DMS79 treated with DMSO at 0.1 percent for 48 hours (cell line): ENCODE results near the gene TNNI3.
A peak's percentile ranks its signal among the peaks of the same experiment; 100 is the strongest.
"Not testable (repeated sequence)": the region's sequence is repeated elsewhere in the genome, so short reads cannot be mapped to it uniquely, and the experiment has no call there.

Source experiments
- DNase-seq: peaks from one replicate; lab custom pipeline; 2025; lab: John Stamatoyannopoulos, UW

TNNI3 gene

GRCh38 chr19:55173186-55173713 is 15.7 kb upstream of the TNNI3 start:
- DNase-seq: no peak

- no peak for DNase-seq
Measured at GRCh38 chr19:55172741-55173140, 15.2 kb upstream of the TNNI3 start.

DNA sequence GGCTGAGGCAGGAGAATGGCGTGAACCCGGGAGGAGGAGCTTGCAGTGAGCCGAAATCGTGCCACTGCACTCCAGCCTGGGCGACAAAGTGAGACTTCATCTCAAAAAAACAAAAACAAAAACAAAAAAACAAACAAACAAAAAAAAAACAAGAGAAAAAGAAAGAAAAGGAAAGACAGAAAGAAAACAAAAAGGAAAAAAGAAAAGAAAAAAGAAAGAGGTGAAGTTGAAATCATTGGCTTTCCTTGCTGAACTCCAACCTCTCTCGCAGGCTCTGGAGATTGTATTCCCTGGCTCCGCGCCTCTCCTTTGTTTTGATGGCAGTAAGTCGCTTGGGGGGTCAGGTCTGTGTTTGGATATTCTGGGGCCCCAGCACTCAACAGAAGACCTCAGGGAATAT is 14.8 kb upstream of the TNNI3 start:
- DNase-seq: not testable (repeated sequence)

DNA sequence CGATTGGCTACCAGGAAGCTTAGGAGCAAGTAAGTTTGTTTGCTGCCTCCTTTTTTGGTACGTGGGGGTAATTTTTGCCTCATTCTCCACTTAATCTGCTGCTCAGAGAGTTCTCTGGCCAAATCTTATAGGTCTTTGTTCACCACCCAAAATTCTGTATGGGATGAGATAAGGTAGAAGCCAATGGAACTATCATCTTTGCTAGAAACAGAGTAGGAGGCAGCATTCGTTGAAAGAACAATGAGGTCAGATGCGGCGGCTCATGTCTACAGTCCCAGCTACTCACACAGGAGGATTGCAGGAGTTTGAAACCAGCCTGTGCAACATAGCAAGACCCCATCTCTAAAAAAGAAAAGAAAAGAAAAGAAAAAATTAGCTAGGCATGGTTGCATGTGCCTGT is 13.9 kb upstream of the TNNI3 start:
- DNase-seq: no peak

- no peak for DNase-seq
Measured at GRCh38 chr19:55169136-55169535, 11.6 kb upstream of the TNNI3 start.

DNA sequence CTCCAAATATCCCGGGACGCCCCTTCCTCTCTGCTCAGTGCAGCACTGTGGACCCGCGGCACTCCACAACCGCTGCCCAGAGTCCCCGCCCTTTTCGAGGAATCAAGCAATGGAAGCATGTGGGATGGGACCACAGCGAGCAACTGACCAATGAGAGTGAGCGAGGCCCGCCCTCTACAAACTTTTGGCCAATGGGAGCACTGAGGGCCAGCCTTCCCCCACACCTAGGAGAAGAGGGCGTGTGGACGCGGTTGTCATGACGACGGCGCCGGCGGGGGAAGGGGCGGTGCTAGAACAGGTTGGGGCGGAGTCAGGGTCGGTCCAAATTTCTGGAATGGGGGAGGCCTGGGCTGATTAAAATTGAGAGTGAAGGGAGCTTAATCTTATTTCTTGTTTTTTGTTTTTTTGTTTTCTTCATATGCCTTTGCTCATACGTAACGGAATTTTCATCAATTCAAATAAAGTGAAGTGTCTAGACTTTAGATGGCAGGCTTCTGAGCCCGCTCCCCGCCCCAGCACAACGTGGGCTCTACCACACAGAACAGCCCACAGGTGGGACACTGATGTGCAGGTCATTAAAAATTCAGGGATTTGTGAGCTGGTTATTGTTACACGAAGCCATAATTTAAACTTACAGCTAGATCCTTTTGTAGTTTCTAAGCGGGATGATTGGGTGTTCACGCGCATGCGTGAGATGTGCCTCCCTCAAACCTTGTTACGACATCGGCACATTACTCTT is 9.2 kb upstream of the TNNI3 start, which contains the start of gene DNAAF3:
Gene DNAAF3, minus strand, starts transcription at position 84 of the 739 bp plus-strand sequence. CDS start 200 bp downstream, outside the sequence.
- peak; percentile 97 for DNase-seq

DNA sequence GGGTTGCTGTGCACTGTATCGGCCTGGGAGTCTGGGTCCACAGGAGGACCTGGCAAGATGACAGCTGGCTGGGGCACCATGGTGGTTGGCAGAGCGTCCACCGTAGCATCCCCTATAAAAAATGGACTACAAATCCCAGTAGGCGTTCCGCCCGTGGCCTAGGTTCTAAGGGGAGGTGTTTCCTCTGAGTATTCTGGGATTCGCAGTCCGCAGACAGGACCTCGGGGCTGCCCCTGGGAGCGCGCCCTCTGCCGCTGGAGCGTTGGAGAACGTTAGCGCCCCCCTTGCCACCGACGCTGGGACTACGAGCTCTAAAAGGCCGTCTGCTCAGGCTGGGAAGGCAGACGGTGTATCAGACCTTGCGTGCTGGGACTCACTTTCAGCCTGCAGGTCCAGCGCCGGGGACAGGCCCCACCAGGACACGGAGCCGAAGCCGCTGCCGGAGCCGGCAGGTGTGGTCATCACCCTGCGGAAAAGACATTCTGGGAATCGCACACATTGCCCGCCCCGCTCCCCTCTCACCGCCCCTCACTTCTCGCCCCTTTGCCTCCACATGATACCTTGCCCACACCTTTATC is 8.5 kb upstream of the TNNI3 start:
- DNase-seq: peak; percentile 59

- no peak for DNase-seq
Measured at GRCh38 chr19:55161571-55162322, 4.2 kb upstream of the TNNI3 start.

GRCh38 chr19:55160986-55161365 is 3.4 kb upstream of the TNNI3 start:
- no peak for DNase-seq

- peak; percentile 91 for DNase-seq
Measured at GRCh38 chr19:55160128-55160985, 2.8 kb upstream of the TNNI3 start.

GRCh38 chr19:55158848-55159749 is 1.6 kb upstream of the TNNI3 start:
- no peak for DNase-seq

DNA sequence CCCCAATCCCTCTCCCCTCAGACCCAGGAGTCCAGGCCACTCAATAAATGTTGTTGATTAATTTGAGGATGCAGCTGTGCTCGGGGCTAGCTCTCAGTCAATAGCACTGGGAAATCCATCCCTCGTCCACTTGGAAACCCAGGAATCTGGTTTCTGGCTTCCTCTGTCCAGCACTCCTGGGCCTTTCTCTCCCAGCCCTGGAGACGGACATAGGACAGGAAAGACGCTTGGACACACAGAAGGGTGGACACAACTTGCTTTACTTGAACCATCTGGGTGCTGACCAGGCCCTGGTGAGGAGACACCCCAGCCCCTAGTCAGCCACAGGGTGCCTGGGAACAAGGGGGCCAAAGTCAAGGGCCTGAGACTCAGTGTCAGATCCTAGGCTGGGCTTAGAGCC is 891 bp upstream of the TNNI3 start:
- DNase-seq: no peak

DNA sequence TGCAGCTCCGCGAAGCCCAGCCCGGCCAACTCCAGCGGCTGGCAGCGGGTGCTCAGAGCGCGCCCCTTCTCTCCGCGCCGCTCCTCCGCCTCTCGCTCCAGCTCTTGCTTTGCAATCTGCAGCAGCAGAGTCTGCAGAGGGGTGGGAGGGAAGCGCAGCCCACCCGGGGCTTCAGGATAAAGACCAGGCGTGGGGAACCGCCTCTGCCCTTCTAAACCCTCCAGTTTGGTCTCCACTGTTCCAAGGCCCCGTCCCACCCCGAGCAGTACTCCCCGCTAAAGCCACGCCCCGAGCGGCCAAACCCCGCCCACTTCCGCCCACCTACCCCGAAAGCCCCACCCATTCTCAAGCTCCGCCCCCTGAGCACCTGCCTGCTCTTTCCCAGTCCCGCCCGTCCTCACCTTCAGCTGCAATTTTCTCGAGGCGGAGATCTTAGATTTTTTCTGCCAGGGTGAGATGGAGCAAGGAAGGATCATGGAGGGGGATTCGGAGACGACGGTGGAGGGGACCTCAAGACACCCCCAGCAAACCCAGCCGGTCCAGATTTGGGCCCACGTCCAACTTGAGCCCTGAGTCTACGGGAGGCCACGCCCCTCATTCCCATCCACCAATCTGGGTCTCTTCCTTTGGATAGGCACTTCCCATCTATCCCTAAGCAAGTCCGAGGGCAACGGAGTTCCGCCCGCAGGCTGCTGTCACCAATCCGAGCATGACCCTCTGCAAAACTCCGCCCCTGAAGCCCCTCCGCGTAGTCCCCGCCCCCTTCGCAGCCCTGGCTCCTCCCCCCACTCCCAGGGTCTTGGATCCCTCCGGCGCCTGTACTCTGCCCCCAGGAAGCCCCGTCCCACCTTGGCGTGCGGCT is 1.1 kb downstream of the TNNI3 start:
- no peak for DNase-seq

- DNase-seq: not testable (repeated sequence)
Measured at GRCh38 chr19:55155784-55156183, 1.7 kb downstream of the TNNI3 start.

DNA sequence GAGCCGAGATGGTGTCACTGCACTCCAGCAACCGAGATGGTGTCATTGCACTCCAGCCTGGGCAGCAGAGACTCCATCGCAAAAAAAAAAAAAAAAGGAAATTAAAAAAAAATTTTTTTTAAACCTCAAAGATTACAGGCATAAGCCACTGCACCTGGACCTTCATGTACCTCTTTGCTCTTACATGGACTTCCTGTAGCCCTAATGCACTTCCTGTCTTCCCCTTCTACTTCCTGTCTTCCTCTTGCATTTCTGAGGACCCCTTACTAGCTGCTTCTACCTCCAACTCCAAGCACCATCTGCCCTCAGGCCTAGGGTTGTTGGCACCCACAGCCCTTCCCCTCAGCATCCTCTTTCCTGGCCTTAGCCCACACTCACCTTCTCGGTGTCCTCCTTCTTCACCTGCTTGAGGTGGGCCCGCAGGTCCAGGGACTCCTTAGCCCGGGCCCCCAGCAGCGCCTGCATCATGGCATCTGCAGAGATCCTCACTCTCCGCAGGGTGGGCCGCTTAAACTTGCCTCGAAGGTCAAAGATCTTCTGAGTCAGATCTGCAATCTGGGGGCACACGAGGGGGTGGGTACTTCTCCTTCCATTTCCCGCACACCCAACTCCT is 3.8 kb downstream of the TNNI3 start:
- no peak for DNase-seq

GRCh38 chr19:55152017-55152416 is 5.5 kb downstream of the TNNI3 start:
- peak; percentile 30 for DNase-seq

DNA sequence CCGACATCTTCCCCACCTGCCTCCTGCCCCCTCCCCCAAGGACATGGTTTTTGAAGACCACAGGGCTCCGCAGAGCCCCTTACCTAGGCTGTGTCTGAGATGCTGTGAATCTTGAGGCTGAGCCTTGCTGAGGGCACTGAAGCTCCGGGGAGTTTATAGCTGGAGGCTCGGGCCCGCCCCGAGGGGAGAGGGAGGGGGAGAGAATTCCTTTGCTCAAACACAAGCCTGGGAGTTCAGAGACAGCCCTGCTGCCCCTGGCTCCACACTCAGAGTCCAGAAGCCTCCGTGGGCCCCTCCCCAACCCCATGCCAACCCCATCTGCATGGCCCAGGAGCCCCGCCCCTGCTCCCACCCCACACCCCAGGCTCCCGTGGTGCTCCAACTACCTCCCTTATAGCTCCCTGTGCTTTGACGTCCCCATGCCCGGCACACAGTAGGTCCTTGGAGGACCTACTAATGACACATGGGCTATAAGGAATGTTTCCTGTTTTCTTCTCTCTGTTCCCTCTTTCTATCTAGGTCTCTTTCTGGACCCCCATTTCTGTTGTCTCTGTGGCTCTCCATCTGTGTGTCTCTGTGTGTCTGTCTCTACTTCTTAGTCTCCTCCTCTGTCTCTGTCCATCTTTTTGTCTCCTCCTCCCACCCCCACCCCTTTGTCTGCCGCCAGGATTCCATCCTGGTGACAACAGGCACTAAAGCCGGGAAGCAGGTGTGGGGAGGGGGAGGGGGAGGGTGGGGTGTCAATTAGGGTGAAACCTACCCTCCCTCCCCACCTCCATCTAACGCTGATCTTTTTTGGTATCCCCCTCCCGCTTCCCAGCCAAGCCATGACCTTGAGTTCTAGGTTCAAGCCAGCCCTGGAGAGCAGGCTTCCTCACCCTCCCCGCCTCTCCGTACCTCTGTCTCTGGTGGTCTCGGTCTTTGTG is 8.2 kb downstream of the TNNI3 start, which contains the start of gene TNNT1:
Gene TNNT1, minus strand, starts transcription at position 129 of the 926 bp plus-strand sequence. CDS start 2,049 bp downstream, outside the sequence.
- no peak for DNase-seq
